Ascending aorta (tissue), 2 donors: ENCODE measurements around the gene WBP2. TPM values are rescaled to one million over a fixed set of nuclear protein-coding genes. Genes with fewer than 3 reads are reported as not detected.

Experiments used
- DNase-seq, 2 donors: peaks; one replicate each; pipeline ENCODE4 v3.0.0-alpha.2; 2019; ENCODE audit warnings: low spot score in 2 of 2
- H3K27ac ChIP-seq, 2 donors: fragments of 200-600 bp; sonication (generic); one replicate each; pipeline ENCODE4 v1.5.1; 2016 to 2017; ENCODE audit warnings: mild to moderate bottlenecking in 1 of 2
- H3K27me3 ChIP-seq: fragments of 200-600 bp; sonication (generic); one replicate; pipeline ENCODE4 v1.5.1; 2017
- H3K36me3 ChIP-seq, 2 donors: fragments of 200-600 bp; sonication (generic); one replicate each; pipeline ENCODE4 v1.5.1; 2016
- H3K4me1 ChIP-seq, 2 donors: fragments of 200-600 bp; sonication (generic); one replicate each; pipeline ENCODE4 v1.5.1; 2016 to 2017; ENCODE audit warnings: mild to moderate bottlenecking in 1 of 2
- H3K4me3 ChIP-seq, 2 donors: fragments of 200-600 bp; sonication (generic); one replicate each; pipeline ENCODE4 v1.5.1; 2016 to 2017; ENCODE audit warnings: mild to moderate bottlenecking in 1 of 2
- H3K9me3 ChIP-seq, 2 donors: fragments of 200-600 bp; sonication (generic); one replicate each; pipeline ENCODE4 v1.5.1; 2016
- CTCF ChIP-seq, 3 experiments: fragments of 200-600 bp in 2 of 3; fragments of 450-650 bp in 1 of 3; sonication (generic) in 2 of 3; IDR thresholded peaks; one replicate each; pipeline ENCODE4 v1.5.1; 2016 to 2019; ENCODE audit warnings: antibody characterized with exemption in 3 of 3, mild to moderate bottlenecking in 1 of 3, moderate library complexity in 1 of 3
- intact Hi-C: fragments of 100-400 bp; cut with DNase I; formaldehyde crosslinking; loops from one replicate; pipeline ENCODE4 v1.15.1; 2023
- total RNA-seq: library from RNA; depleted of rRNA; stranded (reverse); fragments of >200 nt; gene quantifications from one replicate; pipeline ENCODE4 v1.1.0, GENCODE V29; 2016

Gene WBP2
- total RNA-seq, 1 donor from 2014 or later = 50.7 TPM

- Histone ChIP-seq H3K4me1 (peaks cover 0 to 5% of the 10 kb centered on the region in 2 donors), H3K27me3 (no peaks in the 10 kb centered on the region), H3K9me3 (no peaks in the 10 kb centered on the region), H3K36me3 (no peaks in the 10 kb centered on the region), H3K4me3 (no peak overlapping the region), H3K27ac (no peak overlapping the region)
- DNase-seq = no peak
- no peak for TF ChIP-seq CTCF (IDR thresholded peaks at IDR 0.05)
- intact Hi-C loops = no loop called here
Observed at GRCh38 chr17:75881678-75882454, 26.7 kb upstream of the WBP2 start.

GRCh38 chr17:75880266-75880665 lies 25.1 kb upstream of the WBP2 start:
- Histone ChIP-seq H3K36me3 (no peaks in the 10 kb centered on the region), H3K9me3 (no peaks in the 10 kb centered on the region), H3K4me3 (no peak overlapping the region), H3K27me3 (no peaks in the 10 kb centered on the region), H3K27ac (peak overlapping the region; percentile 2 to 9), H3K4me1 (peaks cover 12 to 21% of the 10 kb centered on the region in 2 donors)
- intact Hi-C loops = no loop called here
- DNase-seq = no peak
- no peak for TF ChIP-seq CTCF (IDR thresholded peaks at IDR 0.05)

- TF ChIP-seq CTCF (IDR thresholded peaks at IDR 0.05) = no peak
- Histone ChIP-seq H3K4me3 (peak within 1 kb of the TSS; percentile 85 to 96), H3K27me3 (no peaks in the 10 kb centered on the region), H3K4me1 (peaks cover 27 to 40% of the 10 kb centered on the region in 2 donors), H3K36me3 (peaks cover 13% of the 10 kb centered on the region in 2 donors), H3K9me3 (no peaks in the 10 kb centered on the region), H3K27ac (peak within 1 kb of the TSS; percentile 96 to 99)
- DNase-seq = peak in 1 of 2 donors; percentile 88
- intact Hi-C loops = loop anchor here (1.0 to 10.0 kb wide), 3 partner anchors 18 to 214 kb away; partner anchors contain the start of genes RECQL5, SAP30BP and TRIM65
Observed at GRCh38 chr17:75878174-75878998, 23.3 kb upstream of the WBP2 start, which contains the start of gene TRIM47. TSS of gene TRIM47 (minus strand) at chr17:75878581. CDS start at chr17:75878548, 33 bp downstream.

- intact Hi-C loops = loop anchor here (1.0 to 10.0 kb wide), 5 partner anchors 19 to 213 kb away; partner anchors contain the start of genes MRPL38, RECQL5, SAP30BP and TRIM65
Observed at GRCh38 chr17:75877752-75878173, 22.6 kb upstream of the WBP2 start.

More at GRCh38 chr17:75877752-75878173, 22.6 kb upstream of the WBP2 start:
- peak overlapping the region; percentile 85 to 96 for H3K4me3 ChIP-seq
- H3K27ac ChIP-seq = peak overlapping the region; percentile 96 to 99
- peaks cover 33 to 45% of the 10 kb centered on the region in 2 donors for H3K4me1 ChIP-seq
- peak in 2 of 3 experiments; percentile 48 to 51 for TF ChIP-seq CTCF (IDR thresholded peaks at IDR 0.05)
- H3K36me3 ChIP-seq = peaks cover 13% of the 10 kb centered on the region in 2 donors
- DNase-seq = peak in 1 of 2 donors; percentile 86
- H3K27me3 ChIP-seq = no peaks in the 10 kb centered on the region
- H3K9me3 ChIP-seq = no peaks in the 10 kb centered on the region
